Measurements from ENCODE around the gene CLEC17A.
"Not testable (repeated sequence)": the region's sequence is repeated elsewhere in the genome, so short reads cannot be mapped to it uniquely, and the experiment has no call there.

CLEC17A gene

GRCh38 chr19:14582894-14583340 is at the start of gene CLEC17A:
CLEC17A (plus strand) TSS chr19:14583084; CDS start chr19:14583161, 77 bp downstream.
- TF ChIP-seq, protein P1, sequence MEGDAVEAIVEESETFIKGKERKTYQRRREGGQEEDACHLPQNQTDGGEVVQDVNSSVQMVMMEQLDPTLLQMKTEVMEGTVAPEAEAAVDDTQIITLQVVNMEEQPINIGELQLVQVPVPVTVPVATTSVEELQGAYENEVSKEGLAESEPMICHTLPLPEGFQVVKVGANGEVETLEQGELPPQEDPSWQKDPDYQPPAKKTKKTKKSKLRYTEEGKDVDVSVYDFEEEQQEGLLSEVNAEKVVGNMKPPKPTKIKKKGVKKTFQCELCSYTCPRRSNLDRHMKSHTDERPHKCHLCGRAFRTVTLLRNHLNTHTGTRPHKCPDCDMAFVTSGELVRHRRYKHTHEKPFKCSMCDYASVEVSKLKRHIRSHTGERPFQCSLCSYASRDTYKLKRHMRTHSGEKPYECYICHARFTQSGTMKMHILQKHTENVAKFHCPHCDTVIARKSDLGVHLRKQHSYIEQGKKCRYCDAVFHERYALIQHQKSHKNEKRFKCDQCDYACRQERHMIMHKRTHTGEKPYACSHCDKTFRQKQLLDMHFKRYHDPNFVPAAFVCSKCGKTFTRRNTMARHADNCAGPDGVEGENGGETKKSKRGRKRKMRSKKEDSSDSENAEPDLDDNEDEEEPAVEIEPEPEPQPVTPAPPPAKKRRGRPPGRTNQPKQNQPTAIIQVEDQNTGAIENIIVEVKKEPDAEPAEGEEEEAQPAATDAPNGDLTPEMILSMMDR (IDR thresholded peaks at IDR 0.05; ENCODE audit: low read depth, low read length) = no peak
- no peak within 1 kb of the TSS for H3K4me3 ChIP-seq (ENCODE audit: low read depth, low read length)
- in situ Hi-C loops (cut with HindIII; ENCODE audit: low sequenced_read_pairs) = no loop called here
- DNase-seq (ENCODE audit: low read depth, low spot score) = no peak

GRCh38 chr19:14533450-14533849 is 49.4 kb upstream of the CLEC17A start:
- in situ Hi-C loops (cut with HindIII; ENCODE audit: low sequenced_read_pairs) = no loop called here
- DNase-seq (ENCODE audit: low read depth, low spot score) = no peak
- no peak overlapping the region for H3K4me3 ChIP-seq (ENCODE audit: low read depth, low read length)
- TF ChIP-seq, protein P1 (IDR thresholded peaks at IDR 0.05; ENCODE audit: low read depth, low read length) = no peak

GRCh38 chr19:14536926-14537692 is 45.8 kb upstream of the CLEC17A start:
- no peak for DNase-seq (ENCODE audit: low read depth, low spot score)
- no peak overlapping the region for H3K4me3 ChIP-seq (ENCODE audit: low read depth, low read length)

DNA sequence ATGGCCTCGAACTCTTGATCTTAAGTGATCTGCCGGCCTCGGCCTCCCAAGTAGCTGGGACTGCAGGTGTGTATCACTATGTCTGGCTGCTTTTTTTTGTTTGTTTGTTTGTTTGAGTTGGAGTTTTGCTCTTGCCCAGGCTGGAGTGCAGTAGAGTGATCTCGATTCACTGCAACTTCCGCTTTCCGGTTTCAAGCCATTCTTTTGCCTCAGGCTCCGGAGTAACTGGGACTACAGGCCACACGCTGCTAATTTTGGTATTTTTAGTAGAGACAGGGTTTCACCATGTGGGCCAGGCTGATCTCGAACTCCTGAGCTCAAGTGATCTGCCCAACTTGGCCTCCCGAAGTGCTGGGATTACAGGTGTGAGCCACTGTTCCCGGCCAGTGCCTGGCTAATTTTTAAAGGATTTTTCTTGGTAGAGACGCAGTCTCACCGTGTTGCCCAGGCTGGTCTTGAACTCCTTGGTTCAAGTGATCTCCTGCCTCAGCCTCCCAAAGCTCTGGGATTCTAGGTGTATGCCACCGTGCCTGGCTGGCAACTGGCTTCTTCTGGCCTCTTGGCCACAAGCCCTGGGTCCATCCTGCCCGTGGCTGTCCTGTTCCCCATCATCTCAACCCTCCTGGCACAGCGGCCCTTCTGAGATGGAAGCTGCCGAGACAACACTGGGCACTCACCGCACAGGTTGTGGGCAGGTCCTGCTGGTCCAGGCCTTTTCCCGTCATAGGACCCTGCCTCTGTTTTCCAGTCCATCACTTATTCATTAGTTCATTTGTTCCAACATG is 42.0 kb upstream of the CLEC17A start:
- DNase-seq (ENCODE audit: low read depth, low spot score) = no peak
- TF ChIP-seq, protein P1 (IDR thresholded peaks at IDR 0.05; ENCODE audit: low read depth, low read length) = no peak
- H3K4me3 ChIP-seq (ENCODE audit: low read depth, low read length) = no peak overlapping the region
- in situ Hi-C loops (cut with HindIII; ENCODE audit: low sequenced_read_pairs) = no loop called here

More at GRCh38 chr19:14536926-14537692, 45.8 kb upstream of the CLEC17A start:
- in situ Hi-C loops (cut with HindIII; ENCODE audit: low sequenced_read_pairs) = no loop called here
- TF ChIP-seq, protein P1 (IDR thresholded peaks at IDR 0.05; ENCODE audit: low read depth, low read length) = no peak

GRCh38 chr19:14541979-14542378 is 40.9 kb upstream of the CLEC17A start:
- H3K4me3 ChIP-seq (ENCODE audit: low read depth, low read length); DNase-seq (ENCODE audit: low read depth, low spot score); in situ Hi-C loops (cut with HindIII; ENCODE audit: low sequenced_read_pairs): not testable (repeated sequence)

- H3K4me3 ChIP-seq (ENCODE audit: low read depth, low read length) = no peak overlapping the region
- in situ Hi-C loops (cut with HindIII; ENCODE audit: low sequenced_read_pairs) = no loop called here
- TF ChIP-seq, protein P1 (IDR thresholded peaks at IDR 0.05; ENCODE audit: low read depth, low read length) = no peak
- no peak for DNase-seq (ENCODE audit: low read depth, low spot score)
Measured at GRCh38 chr19:14542711-14543328, 40.1 kb upstream of the CLEC17A start.
